Heart left ventricle (tissue), 16 donors: ENCODE results near the gene PGAP3. TPM values are rescaled to one million over a fixed set of nuclear protein-coding genes. Genes with fewer than 3 reads are reported as not detected.

ENCODE experiments used
- ATAC-seq, 4 donors: fragments of 200-7000 bp; cut with Tn5 transposase; one replicate each; pipeline ENCODE4 v1.9.1; 2020 to 2022; ENCODE audit warnings: moderate library complexity in 4 of 4, mild to moderate bottlenecking in 3 of 4, moderate number of reproducible peaks in 1 of 4
- DNase-seq, 5 donors: peaks; one replicate each; pipeline ENCODE4 v3.0.0-alpha.2; 2020
- H3K27ac ChIP-seq, 12 donors: fragments of 200-600 bp; sonication (generic) in 4 of 12; one replicate each; pipeline versions ENCODE4 v1.5.0 to v1.8.0; 2016 to 2022; ENCODE audit warnings: mild to moderate bottlenecking in 2 of 12
- H3K27me3 ChIP-seq, 9 donors: fragments of 200-600 bp; sonication (generic) in 2 of 9; one replicate each; pipeline versions ENCODE4 v1.5.1 to v1.8.0; 2016 to 2022; ENCODE audit warnings: mild to moderate bottlenecking in 3 of 9
- H3K36me3 ChIP-seq, 9 donors: fragments of 200-600 bp; sonication (generic) in 2 of 9; one replicate each; pipeline versions ENCODE4 v1.5.0 to v1.8.0; 2018 to 2022; ENCODE audit warnings: mild to moderate bottlenecking in 2 of 9
- H3K4me1 ChIP-seq, 12 donors: fragments of 200-600 bp; sonication (generic) in 4 of 12; one replicate each; pipeline versions ENCODE4 v1.5.0 to v1.8.0; 2016 to 2022; ENCODE audit warnings: mild to moderate bottlenecking in 3 of 12
- H3K4me3 ChIP-seq, 12 donors: fragments of 200-600 bp; sonication (generic) in 4 of 12; one replicate each; pipeline versions ENCODE4 v1.5.0 to v1.8.0; 2017 to 2022; ENCODE audit warnings: mild to moderate bottlenecking in 9 of 12, moderate library complexity in 4 of 12
- H3K9me3 ChIP-seq, 12 donors: fragments of 200-600 bp; sonication (generic) in 4 of 12; one replicate each; pipeline versions ENCODE4 v1.5.0 to v1.8.0; 2016 to 2022; ENCODE audit warnings: mild to moderate bottlenecking in 1 of 12
- POLR2A ChIP-seq, 2 donors: fragments of 450-650 bp; IDR thresholded peaks; one replicate each; pipeline ENCODE4 v1.6.1; 2017; ENCODE audit warnings: antibody characterized with exemption in 2 of 2, mild to moderate bottlenecking in 2 of 2, moderate library complexity in 2 of 2
- WGBS, 4 donors: extraction: QIAGEN DNeasy Blood & Tissue Kit in 2 of 4; methylation state at CpG; one replicate each; pipeline versions ENCODE4 v1.1.5 to v1.1.7; 2013 to 2018; 5-methylcytosine and 5-hydroxymethylcytosine counted together
- intact Hi-C, 10 donors: fragments of 100-400 bp; cut with DNase I; formaldehyde crosslinking; loops; one replicate each; pipeline versions ENCODE4 v1.11.1 to v1.14.2; 2022
- polyA plus RNA-seq, 2 donors: library from polyadenylated mRNA; stranded (reverse); fragments of 200-250 nt; gene quantifications; one replicate each; pipeline ENCODE4 v1.2.3, GENCODE V29; 2013
- total RNA-seq, 9 donors: library from RNA; depleted of rRNA in 2 of 9; stranded (reverse); fragments of >200 nt in 2 of 9; fragmentation: NEBNext Ultra II Directional in 3 of 9; extraction: Animal tissue kit (Norgen Biotek cat#: 25700) in 3 of 9; gene quantifications; one replicate each; pipeline versions ENCODE4 v1.1.0 to v1.2.4, GENCODE V29; 2016 to 2023
- TF ChIP-seq, protein P1 (sequence below), 12 donors: fragments of 200-600 bp; sonication (generic) in 4 of 12; IDR thresholded peaks; one replicate each; pipeline versions ENCODE4 v1.5.0 to v1.8.0; 2018 to 2022; ENCODE audit warnings: antibody characterized with exemption in 12 of 12, mild to moderate bottlenecking in 5 of 12
- donor health status: ischemic (EF 13 %, LVEDD 7.1; RV severe dilation, severe dysfunction).
- donor health status: healthy with polysubstance abuse.
- donor health status: DM: no; HTN: yes; CAD: no.
- donor health status: DM: no; HTN: no; CAD: no.
- donor health status: ischemic (EF 25% LVEDD 6.9; RV normal size, moderate dysfunction).
- donor health status: ischemic (EF 25% LVEDD 5.7; RV mildly dilated, moderate dysfunction).
- donor health status: healthy.
- donor health status: DM: yes; HTN: yes; CAD: no.
- donor health status: ischemic (EF 35%, LVEDD 5.7; RV mildly dilated, moderate dysfunction).
- donor health status: nonischemic (EF 11% LVEDD 7.7; RV severe dilation, severe dysfunction).
- donor health status: DM: yes; HTN: yes; CAD: no.
- donor health status: PGD.
- donor health status: ischemic (EF 29% LVEDD 5.4; RV normal size, mild dysfunction).
- donor health status: nonischemic (EF 23%, LVEDD 6.1; RV moderate dilation, normal function).

PGAP3 gene
- total and polyA plus RNA-seq, 11 donors, result 8.0 to 18.8 (median 13.3) TPM

DNA sequence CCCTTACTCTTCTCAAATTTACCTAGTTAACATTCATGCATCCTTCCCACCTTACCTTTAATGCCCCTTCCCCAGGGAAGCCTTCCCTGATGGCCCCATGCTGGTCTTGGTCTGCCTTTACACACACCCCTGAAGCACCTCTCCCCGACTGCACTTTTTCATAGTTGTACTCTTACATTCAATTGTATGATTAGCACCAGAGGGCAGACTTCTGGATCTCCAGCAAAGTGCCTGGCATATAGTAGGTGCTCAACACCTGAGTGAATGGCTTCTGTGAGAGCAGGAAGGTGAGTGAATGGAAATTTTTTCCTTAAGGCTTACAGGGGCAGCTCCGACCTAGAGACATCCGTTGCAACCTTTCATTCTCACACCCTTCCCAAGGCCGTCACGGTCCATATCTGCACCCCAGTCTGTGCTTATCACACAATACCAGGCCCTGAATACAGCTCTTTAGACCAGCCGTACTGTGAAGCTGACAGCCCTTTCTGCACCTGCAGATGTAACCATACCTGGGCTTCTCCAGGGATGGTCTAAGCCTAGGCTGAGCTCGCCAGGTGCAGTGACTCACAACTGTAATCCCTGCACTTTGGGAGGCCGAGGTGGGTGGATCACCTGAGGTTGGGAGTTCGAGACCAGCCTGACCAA lies 4.4 kb downstream of the PGAP3 start:
- 86 to 91% (median 90%) methylated on average over 9 of the region's 9 CpGs for WGBS, 4 donors
- no peak overlapping the region for H3K4me3 ChIP-seq
- no peak overlapping the region for H3K27ac ChIP-seq
- TF ChIP-seq, protein P1, sequence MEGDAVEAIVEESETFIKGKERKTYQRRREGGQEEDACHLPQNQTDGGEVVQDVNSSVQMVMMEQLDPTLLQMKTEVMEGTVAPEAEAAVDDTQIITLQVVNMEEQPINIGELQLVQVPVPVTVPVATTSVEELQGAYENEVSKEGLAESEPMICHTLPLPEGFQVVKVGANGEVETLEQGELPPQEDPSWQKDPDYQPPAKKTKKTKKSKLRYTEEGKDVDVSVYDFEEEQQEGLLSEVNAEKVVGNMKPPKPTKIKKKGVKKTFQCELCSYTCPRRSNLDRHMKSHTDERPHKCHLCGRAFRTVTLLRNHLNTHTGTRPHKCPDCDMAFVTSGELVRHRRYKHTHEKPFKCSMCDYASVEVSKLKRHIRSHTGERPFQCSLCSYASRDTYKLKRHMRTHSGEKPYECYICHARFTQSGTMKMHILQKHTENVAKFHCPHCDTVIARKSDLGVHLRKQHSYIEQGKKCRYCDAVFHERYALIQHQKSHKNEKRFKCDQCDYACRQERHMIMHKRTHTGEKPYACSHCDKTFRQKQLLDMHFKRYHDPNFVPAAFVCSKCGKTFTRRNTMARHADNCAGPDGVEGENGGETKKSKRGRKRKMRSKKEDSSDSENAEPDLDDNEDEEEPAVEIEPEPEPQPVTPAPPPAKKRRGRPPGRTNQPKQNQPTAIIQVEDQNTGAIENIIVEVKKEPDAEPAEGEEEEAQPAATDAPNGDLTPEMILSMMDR (IDR thresholded peaks at IDR 0.05), result no peak
- no peak for TF ChIP-seq POLR2A (IDR thresholded peaks at IDR 0.05)
- intact Hi-C loops, result no loop called here
- peaks cover 0 to 45% (median 18%) of the 10 kb centered on the region in 9 donors for H3K36me3 ChIP-seq
- H3K9me3 ChIP-seq, result no peaks in the 10 kb centered on the region
- no peaks in the 10 kb centered on the region for H3K27me3 ChIP-seq
- ATAC-seq, result no peak
- peaks cover 0 to 32% (median 21%) of the 10 kb centered on the region in 12 donors for H3K4me1 ChIP-seq
- peak in 1 of 5 donors; percentile 4 for DNase-seq

DNA sequence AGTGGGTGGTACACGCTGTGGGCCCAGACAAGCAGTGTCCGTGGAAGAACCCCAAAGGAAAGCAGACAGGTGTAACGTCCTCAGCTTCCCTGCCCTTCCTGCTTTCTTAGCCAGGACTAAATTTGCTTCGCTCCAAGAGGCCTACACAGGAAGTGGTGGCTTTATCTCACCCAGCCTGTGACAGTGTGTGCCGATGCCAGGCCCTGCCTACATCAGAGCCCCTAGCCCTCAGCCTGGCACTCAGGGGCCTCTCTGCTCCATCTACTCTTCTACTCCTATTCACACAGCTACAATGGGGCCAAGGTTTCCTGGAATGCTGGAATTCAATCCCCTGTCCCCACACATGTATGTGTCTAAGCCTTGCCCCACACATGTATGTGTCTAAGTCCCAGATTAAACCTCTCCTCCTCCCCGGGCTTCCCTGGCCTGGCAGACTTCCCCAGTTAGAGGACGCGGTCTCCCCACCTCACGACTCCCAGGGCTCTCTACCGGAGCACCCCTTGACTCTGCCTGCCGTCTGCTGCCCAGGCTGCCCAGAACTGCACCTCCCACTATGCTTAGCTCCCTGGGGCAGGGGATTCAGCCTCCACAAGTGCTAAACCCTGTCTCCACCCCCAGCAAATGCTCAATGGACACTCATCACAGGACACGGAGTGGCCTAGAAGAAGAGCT lies 8.2 kb downstream of the PGAP3 start:
- Histone ChIP-seq H3K27ac (peak overlapping the region; percentile 75 to 93 (median 90)), H3K27me3 (no peaks in the 10 kb centered on the region), H3K4me3 (no peak overlapping the region), H3K4me1 (peaks cover 0 to 58% (median 48%) of the 10 kb centered on the region in 12 donors), H3K36me3 (peaks cover 0 to 41% (median 16%) of the 10 kb centered on the region in 9 donors), H3K9me3 (no peaks in the 10 kb centered on the region)
- ATAC-seq, result peak; percentile 43 to 58 (median 50)
- 42 to 58% (median 48%) methylated on average over 12 of the region's 12 CpGs for WGBS, 4 donors
- intact Hi-C loops, result loop anchor here in 1 of 10 donors (10.0 kb wide), 1 partner anchor 55 kb away; the partner anchor contains the start of gene PPP1R1B
- TF ChIP-seq, protein P1 (IDR thresholded peaks at IDR 0.05), result no peak
- no peak for TF ChIP-seq POLR2A (IDR thresholded peaks at IDR 0.05)
- peak in 4 of 5 donors; percentile 52 to 76 (median 68) for DNase-seq

DNA sequence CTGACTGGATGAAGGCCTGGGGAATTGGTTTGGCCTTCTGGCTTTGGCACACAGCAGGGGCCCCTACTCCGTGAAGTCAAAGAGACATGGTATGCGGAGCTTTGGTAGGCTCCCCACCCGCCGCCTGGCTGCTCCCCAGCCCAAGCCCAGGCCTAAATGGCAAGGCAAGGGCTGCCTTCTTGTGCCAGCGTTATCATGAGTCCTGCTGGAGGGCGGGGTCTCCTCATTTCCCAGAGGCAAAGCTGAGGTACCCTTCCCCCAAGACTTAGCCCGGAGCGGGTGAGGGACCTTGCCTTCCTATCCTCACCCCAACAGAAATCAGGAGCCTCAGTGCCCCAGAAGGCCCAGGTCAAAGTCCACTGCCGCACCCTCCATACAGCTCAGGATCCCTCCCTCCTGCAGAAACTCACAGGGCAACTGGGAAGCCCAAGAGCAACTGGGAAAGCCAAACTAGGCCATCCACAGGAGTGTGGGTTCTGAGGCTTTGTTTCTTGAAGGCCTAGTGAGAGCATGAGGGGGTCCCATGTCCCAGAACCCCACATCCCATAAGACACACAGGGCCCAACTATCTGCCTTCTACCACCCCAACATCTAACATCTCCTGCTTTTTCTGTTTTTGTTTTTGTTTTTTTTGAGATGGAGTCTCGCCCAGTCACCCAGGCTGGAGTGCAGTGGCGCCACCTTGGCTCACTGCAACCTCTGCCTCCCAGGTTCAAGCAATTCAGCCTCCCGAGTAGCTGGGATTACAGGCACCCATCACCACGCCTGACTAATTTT lies 9.3 kb downstream of the PGAP3 start:
- peaks cover 0 to 62% (median 48%) of the 10 kb centered on the region in 12 donors for H3K4me1 ChIP-seq
- peak overlapping the region; percentile 80 to 93 (median 90) for H3K27ac ChIP-seq
- 69 to 79% (median 75%) methylated on average over 9 to 13 of the region's 13 CpGs for WGBS, 4 donors
- intact Hi-C loops, result loop anchor here in 1 of 10 donors (10.0 kb wide), 1 partner anchor 54 kb away; the partner anchor contains the start of gene PPP1R1B
- ATAC-seq (peak in 1 of 4 donors; percentile 1), DNase-seq (peak in 1 of 5 donors; percentile 45)
- H3K9me3 ChIP-seq, result no peaks in the 10 kb centered on the region
- TF ChIP-seq, protein P1 (IDR thresholded peaks at IDR 0.05), result no peak
- no peak for TF ChIP-seq POLR2A (IDR thresholded peaks at IDR 0.05)
- H3K36me3 ChIP-seq, result peaks cover 0 to 29% (median 8%) of the 10 kb centered on the region in 9 donors
- no peak overlapping the region for H3K4me3 ChIP-seq
- H3K27me3 ChIP-seq, result no peaks in the 10 kb centered on the region
